T-helper 2 cell (primary cell): ENCODE results near the gene PPFIBP2.
A peak's percentile ranks its signal among the peaks of the same experiment; 100 is the strongest.

ENCODE experiments used
- DNase-seq, 5 experiments: peaks; one replicate each; pipeline versions ENCODE4 v3.0.0 to v3.0.0-alpha.2; 2012 to 2022

Gene PPFIBP2

DNA sequence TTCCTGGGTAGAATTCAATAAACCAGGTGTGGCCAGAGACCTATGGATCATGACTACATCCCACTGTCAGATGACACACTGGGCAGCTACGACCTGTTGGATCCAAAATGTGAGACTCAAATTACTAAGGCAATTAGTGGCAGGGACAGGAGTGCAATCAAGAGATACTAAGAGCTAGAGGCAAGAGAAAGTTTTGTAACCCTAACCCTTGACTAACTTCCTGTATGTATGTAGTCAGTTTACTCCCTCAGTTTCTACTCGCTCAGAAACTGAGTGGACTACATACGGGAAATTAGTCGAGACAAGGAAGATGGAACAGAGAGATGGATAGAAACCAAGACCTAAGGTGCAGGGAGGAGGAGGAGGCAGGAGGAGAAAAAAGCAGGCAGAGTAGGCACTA lies 156.8 kb downstream of the PPFIBP2 start:
- no peak for DNase-seq

DNA sequence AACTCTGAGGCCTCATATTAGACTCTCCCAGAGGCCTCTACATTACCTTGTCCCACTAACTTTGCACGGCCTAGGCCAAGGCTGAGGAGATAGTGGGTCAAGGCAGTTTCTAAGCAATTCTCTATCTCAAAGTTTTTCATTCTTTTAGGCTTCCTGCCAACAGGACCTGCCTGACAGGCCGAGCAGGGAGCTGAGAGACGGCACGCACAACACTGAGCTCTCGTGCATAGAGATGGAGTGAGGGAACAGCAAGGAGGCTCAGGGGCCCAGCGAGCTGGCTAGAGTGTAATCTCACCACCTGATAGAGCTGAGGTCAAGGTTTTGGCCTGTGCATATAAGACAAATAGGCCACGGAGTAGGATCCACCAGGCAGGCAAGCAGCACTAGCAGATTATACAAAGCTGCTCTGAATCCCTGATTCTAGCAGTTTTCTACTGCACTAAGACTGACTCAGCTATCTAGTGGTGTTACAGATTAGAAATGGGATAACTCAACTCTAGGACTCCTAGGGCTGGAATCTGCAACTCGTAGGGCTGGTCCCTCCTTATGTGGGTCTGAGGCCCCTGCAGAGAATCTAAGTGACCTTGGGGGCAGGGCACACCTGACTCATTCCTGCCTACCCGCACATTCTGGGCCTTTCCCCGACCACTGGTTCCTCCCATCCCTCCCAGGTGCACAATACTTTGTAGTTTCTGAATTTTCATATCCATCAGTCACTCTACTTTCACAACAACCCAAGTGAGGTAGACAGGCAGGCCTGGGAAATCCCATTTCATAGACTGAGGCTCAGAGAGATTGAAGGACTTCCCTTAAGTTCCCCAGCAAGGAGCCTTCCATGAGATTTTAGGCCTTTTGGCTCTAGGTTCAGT lies 157.8 kb downstream of the PPFIBP2 start:
- no peak for DNase-seq

DNA sequence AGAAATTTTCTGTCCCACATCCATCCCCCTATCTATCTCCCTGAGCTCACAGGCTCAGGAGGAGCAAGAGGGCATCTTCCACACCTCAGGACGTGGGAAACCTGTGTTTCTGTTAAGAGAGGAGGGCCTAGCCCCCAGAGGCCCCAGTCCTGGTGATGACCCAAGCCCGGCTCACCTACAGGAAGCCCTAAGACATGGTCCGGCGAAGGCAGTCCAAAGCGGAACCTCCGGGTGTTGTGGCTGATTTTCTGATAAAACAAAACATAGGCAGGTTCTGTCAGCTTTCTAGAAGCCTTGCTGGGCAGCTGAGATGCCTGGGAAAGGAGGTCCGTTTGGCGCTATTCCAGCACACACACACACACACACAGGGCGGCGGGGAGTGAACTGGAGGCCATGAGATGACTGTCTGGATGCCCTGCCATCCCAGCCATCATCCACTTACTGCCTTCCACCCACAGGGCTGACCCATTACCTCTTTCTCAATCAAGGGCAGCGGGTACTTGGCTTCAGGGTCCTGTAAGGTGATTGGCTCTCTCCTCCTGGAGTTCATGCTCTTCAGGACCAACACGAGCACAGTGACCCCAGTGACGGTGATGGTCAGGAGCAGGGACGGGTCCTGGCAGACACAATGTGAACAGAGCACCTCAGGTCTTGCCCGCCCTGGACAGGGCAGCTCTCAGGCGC lies 158.6 kb downstream of the PPFIBP2 start:
- no peak for DNase-seq

DNA sequence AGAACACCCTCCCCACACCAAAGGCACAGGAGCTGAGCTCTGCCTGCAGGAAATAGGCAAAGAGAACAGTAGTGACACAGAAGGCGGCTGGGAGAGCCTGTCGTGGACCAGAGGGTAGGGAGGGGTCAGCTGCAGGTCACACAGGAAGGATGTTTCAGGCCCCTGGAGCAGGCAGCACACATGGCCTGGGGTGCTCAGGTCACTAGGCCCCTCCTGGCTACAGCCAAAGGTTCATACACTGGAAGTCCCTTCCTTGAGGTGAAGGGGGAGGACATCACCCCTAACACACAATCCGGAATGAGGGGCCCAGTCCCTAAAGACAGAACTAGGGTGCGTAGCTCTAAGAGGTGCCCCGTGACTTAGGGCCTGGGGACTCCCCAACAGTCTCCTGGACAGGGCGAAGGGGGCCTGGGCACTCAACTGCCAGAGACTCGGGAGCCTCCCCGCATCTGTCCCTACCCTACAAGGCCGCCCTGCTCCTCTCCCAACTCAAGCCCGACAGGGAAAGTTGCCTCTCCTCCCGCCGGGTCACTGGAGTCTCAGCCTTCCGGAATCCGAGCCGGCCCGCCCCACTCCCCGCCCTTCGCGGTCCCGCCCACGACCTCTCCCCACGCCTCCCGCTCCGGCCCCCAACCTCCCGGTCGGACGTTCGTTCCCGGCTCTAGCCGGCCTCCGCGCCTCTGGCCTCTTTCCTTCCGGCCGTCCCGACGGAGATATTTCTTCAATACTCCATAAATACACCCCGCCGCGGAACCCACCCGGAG lies 159.3 kb downstream of the PPFIBP2 start, which contains the start of gene CYB5R2:
Gene CYB5R2, minus strand, starts transcription at position 541 of the 764 bp plus-strand sequence. CDS start 675 bp downstream, outside the sequence.
- DNase-seq: no peak

DNA sequence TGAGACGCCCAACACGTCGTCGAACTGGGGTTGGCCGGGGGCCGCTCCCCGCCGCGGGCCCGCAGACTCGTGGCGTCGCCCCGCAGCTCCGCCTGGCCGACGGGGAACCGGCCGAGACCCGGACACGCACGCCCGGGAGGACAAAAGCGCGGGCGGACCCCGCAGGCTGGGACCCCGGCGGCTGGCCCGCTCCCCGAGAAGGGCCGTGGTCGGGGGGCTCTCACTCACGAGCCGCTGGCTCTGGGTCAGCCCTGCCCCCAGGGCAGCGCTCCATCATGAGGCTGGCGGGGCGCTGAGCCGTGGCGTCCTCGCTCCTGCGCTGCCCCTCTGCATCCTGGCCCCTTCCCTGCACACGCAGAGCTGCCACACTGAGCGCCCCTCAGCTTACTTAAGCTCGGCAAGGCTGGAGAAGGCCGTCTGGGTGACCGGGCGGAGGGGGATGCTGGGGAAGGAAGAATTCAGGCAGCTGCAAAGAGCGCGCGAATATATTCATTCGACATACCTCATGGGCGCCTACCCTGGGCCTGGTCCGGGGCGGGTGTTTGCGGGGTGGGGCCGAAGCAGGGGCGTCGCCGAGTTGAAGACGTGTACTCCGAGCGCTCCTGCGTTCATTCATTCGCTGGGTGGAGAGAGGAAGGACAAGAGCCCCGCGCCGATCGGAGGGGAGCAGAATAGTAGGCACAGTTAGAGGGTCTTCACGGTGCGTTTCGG lies 160.1 kb downstream of the PPFIBP2 start:
- no peak for DNase-seq

DNA sequence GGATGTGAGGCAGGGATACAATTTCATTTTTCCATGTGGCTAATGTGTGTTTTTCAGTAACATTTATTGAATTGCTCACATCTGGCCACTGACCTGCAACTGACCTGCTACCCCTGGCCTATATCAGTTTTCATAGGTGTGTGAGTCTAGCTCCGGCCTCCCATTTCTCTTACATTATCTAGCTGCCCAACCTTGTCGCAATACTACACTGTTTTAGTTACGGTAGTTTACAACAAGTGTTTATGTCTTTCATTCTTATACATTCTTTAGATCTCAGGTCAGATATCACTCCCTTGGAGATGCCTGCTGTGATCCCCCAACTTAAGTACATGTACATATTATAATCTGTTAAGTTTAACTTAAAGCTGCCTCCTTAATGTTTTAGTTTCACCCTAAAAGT lies 161.8 kb downstream of the PPFIBP2 start:
- no peak for DNase-seq

DNA sequence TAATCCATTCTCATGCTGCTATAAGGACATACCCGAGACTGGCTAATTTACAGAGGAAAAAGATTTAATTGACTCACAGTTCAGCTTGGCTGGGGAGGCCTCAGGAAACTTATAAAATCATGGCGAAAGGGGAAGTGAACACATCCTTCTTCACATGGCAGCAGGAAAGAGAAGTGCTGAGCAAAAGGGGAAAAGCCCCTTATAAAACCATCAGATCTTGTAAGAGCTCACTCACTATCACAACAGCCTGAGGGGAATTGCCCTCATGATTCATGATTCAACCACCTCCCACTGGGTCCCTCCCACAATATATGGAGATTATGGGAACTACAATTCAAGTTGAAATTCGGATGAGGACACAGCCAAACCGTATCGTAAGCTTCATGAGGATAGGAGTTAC lies 163.3 kb downstream of the PPFIBP2 start:
- DNase-seq: no peak

DNA sequence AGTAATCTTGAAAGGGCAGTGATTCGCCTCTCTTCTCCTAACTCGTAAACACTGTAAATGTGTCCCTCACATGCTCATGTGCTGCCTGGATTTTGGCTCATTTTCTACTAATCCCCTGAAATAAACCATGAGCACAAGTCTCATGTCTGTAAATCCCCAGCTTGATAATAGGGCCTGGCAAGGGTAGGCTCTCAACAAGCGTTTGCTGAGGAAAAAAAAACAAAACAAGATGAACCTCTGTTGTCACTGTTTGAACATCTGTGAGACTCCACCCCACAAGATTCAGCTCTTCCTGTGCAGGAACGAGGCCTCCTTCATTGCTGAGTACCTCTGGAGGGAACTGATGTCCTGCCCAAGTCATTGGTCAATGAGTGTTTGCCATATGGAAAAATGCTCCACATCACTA lies 164.0 kb downstream of the PPFIBP2 start:
- no peak for DNase-seq

DNA sequence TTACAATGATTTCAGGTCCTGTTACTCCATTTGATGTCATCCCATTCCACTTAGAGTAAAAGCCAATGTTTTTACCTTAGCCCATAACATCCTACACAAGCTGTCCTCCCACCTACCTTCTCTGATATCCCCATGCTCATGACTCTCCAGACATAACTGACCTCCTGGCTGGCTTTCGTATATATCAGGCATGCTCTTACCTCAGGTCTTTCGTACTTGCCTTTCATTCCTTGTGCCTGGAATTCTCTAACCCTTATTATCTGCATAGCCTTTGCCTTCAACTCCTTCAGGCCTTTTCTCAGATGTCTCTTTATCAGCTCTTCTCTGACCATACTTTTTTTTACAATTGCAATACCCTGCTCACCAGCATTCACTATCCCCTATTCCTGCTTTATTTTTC lies 169.8 kb downstream of the PPFIBP2 start:
- DNase-seq: no peak

DNA sequence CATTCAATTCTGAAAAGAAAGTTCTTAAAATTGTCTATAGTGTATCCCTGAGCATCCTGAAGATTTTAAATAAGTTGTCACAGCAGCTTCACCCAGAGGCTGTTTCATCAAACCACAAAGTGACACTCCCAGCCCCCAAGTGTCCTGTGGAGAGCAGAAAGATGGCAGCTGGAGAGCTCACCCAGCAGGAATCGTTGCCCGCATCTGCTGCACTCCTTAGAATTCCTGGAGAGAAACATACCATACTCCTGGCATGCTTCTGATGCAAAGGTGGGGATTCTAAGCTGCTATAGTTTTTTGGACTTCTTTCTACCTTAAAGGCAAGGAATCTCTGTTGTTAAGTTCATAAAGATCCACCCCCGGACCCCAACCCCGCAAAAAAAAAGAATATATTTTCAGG lies 173.0 kb downstream of the PPFIBP2 start:
- DNase-seq: no peak

DNA sequence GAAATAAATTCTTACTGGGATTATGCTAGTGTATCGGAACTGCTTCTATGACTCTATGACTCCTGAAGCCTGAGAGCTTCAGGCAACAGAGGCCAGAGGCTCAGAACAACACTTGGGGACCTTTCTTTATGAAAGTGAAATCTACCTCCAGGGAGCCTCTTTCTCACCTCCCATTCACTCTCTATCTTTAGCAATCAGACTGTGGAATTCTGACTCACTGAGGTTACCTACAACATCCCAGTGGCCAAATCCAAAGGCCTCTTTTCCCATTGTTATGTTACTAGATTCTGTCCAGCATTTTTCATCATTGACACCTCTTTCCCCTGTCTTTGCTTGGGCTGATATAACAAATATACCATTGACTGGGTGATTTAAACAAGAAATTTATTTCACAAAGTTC lies 173.6 kb downstream of the PPFIBP2 start:
- no peak for DNase-seq

DNA sequence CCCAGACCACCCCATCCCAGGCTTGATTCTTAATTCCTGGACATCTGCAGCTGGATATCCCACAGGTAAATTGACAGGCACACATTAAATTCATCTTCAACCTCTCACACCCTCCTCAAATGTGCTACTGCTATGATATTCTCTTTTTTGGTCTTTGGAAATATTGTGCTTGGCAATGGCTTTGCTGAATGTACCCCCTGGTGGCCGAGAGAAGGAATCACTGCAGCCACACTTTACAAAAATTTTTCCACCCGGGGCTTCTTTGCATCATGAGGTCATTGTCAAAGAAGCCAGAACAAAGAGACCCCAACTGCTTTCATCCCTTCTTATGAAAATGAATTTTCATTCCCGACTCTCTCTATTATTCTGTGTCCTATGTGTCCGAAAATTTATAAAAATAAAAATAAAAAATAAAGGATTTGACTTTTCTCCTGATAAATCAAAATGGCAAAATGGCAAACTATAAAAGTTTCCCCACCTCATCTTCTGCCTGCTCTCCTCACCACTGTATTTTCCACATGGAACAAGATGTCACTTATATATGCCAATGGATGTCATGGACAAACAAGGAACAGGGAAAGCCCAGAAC lies 174.5 kb downstream of the PPFIBP2 start:
- peak in 1 of 5 experiments; percentile 31 for DNase-seq

DNA sequence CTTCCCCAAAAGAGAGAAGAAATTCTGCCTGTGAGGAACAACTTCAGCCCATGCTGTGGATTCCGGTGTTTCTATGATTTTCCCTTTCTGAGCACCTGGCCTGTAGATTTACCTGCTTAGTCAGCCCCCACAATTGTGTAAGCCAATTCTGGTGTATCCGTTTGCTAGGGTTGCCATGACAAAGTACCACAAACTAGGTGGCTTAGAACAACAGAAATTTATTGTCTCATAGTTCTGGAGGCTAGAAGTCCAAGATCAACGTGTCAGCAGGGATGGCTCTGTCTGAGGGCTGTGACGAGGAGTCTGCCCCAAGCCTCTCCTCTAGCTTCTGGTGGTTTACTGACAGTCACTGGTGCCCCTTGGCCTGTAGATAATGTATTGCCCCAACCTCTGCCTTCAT lies 175.4 kb downstream of the PPFIBP2 start:
- no peak for DNase-seq

DNA sequence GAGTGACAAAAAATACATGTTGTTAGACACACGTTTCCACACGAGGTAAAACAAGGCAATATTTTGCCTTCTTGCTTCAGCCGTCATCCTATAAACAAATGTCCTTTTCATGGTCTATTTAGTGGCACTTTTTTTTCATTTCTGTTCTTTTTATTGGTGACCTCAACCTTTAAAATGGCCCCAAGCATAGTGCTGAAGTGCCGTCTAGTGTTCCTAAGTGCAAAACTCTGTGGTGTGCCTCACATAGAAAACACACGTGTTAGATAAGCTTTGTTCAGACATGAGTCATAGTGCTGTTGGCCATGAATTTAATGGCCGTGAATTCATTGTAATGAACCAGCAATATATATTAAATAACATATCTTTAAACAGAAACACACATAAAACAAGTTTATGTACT lies 176.8 kb downstream of the PPFIBP2 start:
- DNase-seq: no peak

DNA sequence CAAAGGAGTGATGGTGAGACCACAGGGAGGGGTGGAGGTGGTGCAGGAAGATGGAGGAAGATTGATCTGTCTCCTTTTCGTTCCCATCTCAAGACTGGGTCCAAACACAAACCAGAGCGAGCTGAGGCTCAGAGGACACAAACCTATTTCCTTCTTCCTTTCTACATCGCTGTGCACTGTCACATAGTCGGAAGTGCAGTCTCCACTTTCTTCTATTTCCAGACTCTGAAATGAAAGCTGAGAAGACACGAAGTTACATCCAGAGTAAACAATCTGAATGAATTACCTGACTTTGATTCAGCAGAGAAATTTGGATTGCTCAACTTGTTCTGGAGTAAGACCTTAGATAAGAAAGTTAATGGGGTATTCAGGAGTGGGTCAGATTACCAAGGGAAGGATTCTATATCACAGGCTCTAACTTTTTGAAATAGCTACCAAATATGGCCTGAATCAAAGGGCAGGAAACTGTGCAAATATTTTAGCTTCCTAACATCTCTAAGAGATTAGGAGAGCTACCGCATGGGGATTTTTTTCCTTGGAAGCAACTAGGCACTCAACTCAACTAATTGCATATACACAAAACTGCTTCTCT lies 178.1 kb downstream of the PPFIBP2 start:
- no peak for DNase-seq

DNA sequence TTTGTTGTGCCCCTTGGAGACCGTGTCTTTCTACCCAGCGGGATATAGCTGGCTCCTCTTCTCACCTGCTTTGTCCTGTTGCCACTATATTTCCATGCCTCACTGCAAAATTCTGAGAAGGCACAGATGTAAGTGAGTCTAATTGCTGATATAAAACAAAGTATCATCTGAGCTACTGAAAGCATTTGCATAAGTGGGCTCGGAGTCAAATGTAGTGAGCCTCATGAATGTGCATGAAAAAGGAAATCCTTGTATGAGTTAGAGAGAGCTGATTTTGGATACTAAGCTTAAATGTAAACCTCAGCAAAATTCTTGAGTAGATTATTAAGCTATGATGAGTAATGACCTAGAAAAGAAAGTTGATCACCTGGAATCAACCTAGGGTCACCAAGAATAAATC lies 178.6 kb downstream of the PPFIBP2 start:
- no peak for DNase-seq

DNA sequence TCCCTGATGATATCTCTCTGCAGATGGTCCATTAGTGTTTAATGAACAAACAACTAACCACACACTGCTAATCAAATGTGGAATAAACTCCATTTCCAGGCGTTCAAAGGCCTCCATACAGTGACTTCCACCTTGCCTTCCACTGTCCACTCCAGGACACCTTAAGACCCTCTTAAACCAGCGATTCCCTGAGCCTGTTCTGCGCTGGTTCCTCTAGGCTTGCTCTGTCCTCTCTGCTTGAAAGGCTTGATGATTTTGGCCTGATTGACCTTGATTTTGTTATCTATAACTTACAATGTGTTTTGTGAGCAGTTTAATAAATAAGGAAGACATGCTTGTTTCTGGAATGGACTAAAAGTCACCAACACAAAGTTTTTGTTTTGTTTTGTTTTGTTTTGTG lies 180.4 kb downstream of the PPFIBP2 start:
- DNase-seq: no peak

DNA sequence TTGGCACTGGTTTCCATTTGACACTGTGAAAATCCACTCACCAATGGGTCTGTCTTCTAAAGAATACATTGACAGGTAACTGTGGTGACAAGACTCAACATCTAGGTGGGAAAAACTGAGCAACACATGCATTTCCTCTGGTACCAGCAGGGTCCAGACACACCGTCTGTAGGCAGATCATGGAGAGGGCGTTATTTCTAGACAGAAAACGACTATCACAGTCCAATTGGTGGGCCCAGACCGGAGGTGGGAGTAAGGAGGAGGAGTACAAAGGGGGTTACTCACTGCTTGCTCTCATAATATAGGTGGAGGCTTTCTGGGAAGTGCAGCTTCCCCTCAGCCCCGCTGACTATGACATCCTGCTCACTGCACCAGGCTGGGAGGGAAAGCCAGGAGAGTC lies 182.6 kb downstream of the PPFIBP2 start:
- DNase-seq: no peak
